C4-2B (cell line): ENCODE data around the gene KISS1.

Source experiments
- CTCF ChIP-seq: fragments of 450-650 bp; conservative IDR thresholded peaks from 2 replicates; pipeline ENCODE4 v1.5.1; 2017; ENCODE audit warnings: mild to moderate bottlenecking
- ZFX ChIP-seq: fragments of 450-650 bp; IDR thresholded peaks from 2 replicates; pipeline ENCODE4 v1.6.1; 2017

GRCh38 chr1:204218552-204218951 is 22.3 kb upstream of the KISS1 start:
- no peak for TF ChIP-seq CTCF
- no peak for TF ChIP-seq ZFX
